ENCODE results near the gene CCDC146.
"Not testable (repeated sequence)": the region's sequence is repeated elsewhere in the genome, so short reads cannot be mapped to it uniquely, and the experiment has no call there.

The CCDC146 gene

DNA sequence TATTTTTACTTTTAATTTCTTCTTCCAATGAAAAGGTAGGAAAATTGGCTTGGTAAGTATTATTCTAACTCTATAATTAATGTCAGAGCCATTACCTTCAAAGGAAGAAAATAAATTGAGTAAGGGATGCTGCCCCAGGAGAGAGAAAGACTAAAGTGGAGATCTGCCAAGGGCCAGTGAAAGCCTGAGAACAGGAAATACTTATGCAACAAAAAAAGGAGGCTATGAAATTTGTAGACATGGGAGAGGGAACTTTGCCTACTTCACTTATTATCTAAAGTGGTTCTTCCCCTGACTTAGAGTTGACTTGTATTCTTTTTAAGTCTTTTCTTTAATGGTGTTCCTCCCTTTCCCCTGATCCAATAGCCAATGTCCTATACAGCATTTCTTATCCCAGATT is 29.8 kb downstream of the CCDC146 start:
- not testable (repeated sequence) for DNase-seq

DNA sequence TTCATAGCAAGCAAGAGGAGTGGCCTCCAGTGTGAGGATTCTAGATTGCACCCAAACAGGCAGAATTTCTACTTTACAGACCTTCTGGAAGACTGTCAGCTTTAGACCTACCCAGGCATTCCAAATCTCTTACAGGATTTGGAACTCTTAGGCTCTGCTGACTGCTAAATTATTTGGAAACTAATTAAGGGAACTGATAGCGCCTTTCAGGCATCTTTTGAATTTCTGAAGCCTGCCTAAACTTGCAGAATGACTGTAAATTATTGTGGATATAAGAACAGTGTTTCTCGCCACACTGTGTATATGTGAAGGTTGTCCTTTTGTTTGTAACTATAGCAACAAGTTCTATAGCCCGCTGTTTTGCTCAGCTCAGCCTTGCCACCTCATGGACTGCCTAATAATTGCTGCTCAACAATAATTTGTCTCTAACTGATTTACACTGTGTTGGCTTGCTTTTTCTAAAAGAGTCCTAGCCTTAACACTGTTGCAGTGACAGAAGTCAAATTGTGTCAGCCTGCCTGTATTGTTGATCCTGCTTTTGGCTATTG is 32.6 kb downstream of the CCDC146 start:
- DNase-seq = not testable (repeated sequence)

DNA sequence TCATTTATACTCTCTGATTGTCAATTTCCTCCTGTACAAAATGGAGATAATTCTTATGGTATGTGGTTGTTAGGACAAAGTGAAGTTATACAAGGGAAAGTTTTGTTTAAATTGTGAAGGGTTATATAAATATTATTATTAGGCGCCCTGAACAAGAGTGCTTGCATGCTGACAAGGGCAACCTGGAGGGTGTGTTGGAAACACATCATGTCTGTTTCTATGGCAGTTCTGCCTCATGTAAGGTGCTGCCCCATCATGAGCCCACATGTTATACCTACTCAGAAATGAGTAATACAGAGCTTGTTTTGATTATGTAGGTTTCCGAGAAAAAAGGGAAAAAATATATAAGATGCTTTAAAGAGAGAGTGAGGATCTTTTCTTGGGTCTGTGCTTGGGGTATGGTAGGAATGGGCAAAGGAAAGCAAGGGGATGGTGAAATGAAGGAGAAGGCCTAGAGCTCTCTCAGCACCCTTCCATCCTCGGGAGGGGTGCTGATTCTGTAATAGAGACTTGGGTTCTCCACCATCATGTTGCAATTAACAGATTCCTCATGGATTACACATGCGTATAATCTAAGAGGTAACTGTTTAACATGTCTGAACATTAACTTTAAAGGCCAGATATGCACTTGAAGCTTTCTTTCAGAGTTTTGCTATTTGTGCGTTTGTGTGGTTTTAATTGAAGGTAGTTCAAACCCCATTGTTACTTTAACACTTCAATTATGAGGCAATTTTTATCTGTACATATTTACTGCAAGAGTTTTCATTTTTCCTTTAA is 33.4 kb downstream of the CCDC146 start:
- DNase-seq = not testable (repeated sequence)

DNA sequence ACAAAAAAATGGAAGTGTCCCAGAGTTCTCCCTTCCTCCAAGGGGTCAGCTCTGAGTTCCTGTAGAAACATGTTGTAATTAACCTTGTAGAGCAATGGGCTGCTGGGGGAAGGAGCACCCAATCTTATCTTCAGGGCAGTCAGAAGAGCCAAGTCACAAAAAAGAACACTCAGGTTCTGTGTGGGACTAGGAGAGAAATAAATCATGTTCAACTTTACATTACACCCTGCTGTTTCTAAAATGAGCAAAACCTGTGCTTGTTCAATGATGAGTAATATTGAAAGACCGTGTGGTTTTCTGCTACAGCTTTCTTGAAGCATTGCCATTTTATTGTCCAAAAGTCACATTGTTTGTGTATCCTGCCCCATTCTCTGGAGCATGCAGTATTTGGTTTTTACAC is 34.6 kb downstream of the CCDC146 start:
- not testable (repeated sequence) for DNase-seq

DNA sequence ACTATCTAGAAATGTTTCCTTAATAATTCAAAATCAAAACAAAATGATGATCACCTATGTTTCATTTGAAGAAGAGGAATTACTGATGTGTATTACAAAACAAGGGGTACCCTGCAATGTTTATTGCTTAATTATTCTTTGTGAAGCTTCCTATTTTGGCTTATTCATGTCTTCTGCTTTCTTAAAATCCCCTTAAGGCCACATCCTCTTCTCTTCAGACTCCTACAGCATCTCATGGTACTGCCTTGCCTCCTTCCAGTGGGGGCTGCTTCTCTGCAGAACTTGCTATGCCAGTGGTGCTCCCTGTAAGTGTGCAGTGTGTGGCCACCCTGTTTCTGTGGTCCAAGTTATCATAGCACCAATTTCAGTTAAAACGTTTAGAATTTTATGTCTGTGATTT is 35.0 kb downstream of the CCDC146 start:
- no peak for DNase-seq

DNA sequence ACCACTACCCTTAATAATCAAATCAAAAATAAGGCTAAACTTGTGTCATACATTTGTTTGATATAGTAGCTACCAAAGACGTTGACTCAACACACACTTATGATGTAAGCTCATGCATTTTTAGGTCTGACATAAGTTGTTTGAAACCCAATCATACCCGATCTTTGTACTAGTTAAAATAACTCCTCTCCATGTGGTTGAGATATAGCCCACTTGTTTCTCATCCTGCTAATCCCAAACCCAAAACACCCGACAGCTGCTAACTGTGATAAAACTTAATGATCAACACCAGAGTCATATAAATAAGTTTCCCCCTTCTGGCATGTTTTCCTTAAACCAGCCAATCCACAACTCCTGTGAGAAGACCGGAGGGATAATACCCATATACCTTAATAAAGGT is 48.7 kb downstream of the CCDC146 start:
- not testable (repeated sequence) for DNase-seq

DNA sequence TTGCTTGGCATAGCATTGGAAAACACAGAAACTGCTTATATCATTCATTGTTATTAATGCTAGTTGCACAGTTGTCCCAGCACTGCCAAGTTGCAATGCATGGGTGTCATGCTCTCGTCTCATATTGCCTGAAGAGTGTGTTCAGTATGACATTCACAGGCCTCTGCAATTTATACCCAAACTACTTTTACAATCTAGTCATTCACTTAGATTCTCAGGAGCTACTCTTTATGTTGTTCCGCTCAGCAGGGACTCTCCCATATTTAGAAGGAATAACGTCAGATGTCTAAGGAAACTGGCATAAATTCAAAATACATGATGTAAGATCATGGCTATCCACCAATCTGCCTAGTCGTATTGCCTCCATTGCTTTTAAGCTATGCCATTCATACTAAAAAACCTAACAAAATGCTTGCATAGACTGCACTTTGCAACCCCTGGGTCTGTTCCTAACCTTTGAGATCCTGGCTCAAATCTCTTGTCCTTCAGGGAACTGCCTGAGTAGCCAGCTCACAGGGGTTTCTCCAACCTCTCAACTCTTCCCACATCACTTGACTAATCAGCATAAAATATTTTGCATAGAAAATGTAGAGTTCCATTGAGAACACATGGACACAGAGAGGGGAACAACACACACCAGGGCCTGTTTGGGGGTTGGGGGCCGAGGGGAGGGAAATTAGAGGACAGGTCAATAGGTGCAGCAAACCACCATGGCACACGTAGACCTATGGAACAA is 50.2 kb downstream of the CCDC146 start:
- not testable (repeated sequence) for DNase-seq

DNA sequence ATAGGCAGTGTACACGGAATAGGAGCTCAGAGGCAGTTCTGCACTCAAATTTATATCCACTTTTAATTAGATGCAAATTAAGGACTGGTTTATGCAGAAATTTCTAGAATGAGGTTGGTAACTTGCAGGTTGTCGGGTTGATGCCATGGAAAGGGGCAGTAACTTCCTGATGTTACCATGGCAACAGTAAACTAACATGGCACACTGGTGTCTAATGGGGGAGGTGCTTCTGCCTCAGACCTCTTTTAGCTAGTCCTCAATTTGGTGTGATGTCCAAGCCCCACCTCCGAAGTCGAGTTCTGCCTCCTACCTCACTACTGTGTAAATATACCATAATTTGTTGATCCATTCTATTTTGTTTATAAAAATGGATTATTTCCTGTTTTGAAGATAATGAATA is 52.0 kb downstream of the CCDC146 start:
- DNase-seq = not testable (repeated sequence)

DNA sequence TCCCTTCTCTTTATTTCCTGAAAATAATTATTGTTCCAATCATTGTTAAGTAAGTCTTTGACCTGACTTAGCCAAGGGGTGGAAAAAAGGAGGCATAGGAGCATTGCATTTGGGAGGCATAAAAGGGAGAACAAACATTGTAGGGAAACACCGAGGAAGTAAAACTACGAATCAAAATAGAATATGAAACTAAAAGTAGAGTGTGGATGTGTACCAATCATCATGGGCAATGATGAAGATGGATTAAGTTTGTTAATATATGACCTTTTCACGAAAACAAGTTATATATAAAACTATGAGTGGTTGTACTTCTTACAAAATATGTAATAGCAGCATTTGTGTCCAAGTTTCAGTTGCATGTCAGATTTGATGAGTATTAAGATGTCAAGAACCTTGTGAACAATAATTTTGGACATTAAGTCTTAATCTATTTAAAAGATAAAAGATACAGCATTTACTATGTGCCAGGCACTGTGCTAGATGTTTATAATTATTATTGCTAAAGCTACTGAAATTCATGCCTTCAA is 52.9 kb downstream of the CCDC146 start:
- DNase-seq = not testable (repeated sequence)

DNA sequence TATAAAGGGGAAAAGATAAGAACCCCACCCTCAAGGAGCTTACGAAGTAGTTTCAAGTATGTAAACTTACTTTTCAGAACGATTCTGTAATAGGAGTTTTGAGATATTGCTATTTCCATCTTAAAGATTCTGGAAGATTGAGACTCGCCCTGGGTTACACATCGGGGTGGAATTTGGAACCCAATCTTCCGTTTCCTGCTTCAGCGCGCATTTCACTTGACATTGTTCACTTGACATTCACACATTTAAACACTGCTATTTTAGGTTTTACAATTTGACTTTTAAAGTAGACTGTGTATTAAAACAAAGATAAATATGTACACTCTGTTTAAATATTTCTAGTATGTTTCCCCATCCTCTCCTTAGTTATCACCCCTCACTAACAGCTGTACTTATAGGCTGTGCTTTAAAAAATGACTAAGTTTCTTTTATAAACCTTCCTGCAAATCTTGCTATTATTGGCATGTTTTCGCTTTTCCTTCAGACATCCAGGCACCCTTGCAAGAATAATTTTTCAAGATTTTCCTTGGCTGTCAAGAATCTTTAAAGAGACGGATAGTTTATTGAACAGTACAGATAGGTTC is 55.0 kb downstream of the CCDC146 start:
- not testable (repeated sequence) for DNase-seq

DNA sequence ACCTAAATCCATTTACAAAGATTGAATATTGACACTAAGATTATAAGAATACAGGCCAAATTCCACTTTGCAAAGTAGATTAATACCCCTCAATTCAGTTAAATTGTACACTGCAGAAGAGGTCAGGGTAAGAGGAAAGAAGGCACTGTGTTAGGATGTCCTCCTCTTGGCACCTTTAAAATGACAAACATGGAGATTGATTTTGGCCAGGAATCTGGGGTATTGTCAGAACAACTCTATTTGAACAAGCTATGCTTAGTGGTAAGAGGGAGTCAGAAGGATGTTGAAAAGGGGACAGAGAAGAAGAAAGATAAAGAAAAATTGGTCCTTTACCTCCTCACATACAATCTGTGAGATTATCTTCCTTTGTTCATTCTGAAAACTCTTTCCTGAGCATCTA is 55.6 kb downstream of the CCDC146 start:
- not testable (repeated sequence) for DNase-seq

DNA sequence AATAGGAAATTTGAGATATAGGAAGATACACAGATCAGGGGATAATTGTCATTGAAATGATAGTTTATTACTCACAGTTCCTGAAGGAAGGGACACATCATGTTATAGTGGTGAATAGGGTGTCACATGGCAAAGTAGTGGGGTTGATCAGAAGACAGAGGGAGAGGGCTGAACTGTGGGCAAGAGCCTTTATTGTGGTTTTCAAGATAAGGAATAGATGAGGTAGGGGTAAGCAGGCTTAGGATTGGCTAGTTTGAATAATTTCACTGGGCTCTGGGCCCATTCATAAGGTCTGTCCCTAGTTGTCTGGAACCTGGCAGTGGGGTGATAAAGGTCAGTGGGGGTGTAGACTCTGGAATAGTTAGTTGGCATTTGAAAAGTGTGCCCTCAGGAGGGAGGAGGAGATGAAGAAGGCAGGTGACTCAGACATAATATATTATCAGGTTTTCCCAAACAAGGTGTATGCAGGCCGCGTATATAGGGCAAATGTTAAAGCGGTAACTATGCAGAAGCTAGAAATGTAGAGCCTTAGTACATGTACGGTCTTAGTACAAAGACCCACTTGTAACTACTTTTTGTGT is 58.7 kb downstream of the CCDC146 start:
- no peak for DNase-seq

DNA sequence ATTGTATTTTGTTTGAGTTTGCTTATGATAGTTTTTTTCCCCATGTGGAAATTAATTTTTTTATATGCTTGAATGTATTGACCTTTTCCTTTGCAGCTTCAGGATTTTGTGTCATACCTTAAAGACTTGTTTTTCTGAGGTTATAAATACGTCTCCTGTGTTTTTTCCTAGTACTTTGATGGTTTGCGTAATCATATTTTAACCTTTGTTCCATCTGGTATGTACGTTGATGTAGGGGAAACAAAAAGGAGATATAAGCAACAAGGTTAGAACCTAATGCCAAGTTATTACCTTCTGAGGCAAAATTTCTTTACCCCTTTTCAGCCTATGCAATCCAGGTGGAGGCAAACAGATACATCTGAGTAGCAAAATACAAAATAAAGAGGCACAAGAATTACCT is 59.3 kb downstream of the CCDC146 start:
- DNase-seq = no peak

DNA sequence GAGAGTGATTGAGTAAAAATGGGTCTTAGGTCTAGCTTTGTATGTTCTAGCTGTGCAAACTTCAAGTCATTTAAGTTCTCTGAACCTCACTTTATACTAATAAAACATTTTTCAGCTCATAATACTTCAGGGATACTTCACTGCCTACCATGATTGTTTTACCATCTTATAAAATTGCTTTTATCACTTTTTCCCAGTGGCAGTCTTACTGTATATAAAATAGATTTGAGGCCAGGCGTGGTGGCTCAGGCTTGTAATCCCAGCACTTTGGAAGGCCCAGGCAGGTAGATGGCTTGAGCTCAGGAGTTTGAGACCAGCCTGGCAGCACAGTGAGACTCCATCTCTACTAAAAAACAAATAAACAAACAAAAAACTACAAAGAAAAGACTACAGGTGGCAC is 59.8 kb downstream of the CCDC146 start:
- no peak for DNase-seq

DNA sequence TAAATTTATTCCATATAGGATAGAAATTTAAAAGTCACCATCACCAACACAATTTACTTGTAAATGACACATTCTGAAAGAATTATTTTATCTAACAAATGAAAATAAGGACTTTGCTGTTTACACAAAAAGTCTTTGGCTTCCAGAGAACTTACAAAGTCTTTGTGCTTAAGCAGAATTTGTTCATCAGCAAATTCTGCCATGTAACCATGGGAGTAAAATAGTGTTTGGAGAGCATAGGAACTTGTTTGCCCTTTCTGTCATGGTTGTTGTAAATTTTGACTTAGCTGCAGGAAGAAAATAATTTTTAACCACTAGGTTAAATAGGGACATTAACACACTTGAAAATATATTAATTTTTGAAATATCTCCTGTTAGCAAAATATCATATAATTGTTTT is 62.0 kb downstream of the CCDC146 start:
- no peak for DNase-seq

DNA sequence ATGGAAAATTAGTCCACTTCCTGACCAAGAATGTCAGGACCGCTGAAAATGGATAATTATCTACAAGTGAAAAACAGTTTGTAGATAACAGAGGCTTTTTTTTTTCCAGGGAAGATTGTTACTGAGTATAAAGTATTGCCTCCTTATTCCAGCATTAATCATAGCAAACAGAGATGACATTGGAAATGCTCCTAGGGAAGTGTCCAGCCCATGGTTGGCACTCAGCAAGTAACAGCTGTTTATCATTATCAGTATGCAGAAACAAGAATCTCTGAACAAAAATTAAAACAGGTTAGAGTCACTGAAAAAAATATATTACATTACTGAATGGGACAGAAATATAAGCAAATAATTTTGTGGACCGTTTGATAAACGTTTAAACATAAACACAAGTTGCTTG is 62.6 kb downstream of the CCDC146 start:
- DNase-seq = no peak

DNA sequence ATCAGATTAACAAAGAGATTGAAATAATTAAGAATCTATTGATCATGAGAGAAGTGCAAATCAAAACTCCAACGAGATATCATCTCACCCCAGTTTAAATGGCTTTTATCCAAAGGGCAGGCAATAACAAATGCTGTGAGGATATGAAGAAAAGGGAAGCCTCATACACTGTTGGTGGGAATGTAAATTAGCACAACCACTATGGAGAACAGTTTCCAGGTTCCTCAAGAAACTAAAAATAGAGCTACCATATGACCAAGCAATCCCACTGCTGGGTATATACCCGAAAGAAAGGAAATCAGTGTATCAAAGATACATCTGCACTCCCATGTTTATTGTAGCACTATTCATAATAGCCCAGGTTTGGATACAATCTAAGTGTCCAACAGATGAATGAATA is 63.5 kb downstream of the CCDC146 start:
- no peak for DNase-seq

DNA sequence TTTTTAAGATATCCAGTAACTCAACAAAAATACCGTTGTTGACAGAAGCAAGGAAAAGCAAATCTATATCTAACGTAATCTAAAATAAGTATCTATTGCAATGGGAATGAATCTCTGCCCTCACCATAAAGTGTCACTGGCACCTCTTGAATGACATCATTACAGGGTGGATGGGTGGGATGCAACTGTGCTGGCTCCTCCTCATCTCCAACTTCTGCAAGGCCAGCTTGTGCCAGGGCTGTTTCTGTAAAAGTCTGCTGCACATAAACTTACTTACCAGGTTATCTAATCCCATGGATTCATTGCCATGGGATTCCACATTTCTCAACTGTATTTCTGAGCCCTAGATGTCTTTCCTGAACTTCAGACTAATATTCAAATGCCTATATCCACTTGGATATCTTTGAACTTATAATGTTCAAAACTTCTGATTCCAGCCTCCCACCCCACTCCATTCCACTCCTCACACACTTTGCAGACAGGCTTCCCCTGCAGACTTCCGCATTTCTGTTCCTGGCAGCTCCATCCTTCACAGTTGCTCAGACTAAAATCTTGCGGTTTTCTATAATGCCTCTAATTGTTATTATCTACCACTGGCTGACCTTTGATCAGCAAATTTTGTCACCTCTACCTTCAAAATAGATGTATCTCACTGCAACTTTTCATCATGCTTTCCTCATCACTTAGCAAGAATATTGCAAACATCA is 66.5 kb downstream of the CCDC146 start:
- DNase-seq = no peak

DNA sequence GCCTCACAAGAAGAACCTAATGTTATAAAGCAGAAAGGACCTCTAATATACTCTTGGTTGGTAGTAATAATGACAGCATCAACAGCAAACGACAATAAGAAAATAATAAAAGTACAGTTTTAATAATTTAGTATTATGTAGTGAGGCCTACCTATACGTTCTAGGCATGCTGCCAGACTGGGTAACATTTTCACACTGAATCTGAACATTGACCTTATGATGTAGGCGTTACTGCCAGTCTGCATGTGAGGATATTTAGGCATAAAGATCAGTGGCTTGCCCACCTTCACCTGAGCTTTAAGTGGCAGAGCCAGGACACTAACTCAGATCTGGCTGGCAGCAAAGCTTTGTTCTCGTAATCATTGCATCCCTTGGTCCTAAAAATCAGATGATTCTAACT is 74.7 kb downstream of the CCDC146 start:
- DNase-seq = no peak

DNA sequence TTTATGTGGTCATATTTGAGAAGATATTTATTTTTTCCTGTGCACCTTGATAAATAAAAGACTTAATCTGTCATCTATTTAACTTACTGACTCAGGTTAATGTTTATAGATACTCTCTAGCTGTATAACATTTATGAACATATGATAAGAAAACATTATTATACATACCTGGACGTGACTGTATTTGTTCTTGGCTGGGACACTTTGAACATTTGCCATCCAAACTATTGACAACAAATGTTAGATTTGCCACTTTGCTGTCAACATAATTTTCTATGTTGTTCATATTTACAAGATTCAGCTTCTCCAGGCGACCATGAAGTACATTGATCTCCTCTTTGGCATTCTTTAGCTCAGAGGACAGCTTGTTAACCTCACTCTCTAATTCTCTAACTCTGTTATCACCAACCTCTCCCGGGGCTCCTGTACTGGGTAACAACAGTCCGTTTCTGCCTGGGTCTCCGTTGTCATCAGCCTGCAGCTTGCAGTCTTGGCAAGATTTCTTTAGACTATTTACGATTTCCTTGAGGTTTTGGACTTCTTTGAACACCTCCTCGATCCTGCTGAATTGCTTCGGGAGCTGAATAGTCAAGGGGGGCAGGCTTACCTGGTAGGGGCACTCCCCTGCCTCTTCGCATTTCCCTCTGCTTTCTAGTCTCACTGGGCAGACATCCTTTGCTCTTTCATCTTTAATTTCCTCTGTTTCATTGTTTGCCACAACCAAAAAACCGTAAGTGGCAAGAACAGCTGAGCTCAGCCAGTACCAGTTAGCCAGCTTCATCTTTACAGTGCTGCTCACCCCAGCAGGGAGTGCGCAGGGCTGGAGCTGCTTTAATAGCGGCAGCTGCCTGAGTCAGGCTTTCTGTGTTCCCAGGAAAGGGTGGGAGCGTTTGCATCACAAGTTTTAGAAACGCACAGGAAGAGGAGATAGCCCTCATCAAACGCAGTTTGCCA is 76.9 kb downstream of the CCDC146 start, which contains the start of gene FGL2:
FGL2 (minus strand) TSS at position 807 of the 954 bp plus-strand sequence; CDS start at position 781, 26 bp downstream.
- DNase-seq = no peak

DNA sequence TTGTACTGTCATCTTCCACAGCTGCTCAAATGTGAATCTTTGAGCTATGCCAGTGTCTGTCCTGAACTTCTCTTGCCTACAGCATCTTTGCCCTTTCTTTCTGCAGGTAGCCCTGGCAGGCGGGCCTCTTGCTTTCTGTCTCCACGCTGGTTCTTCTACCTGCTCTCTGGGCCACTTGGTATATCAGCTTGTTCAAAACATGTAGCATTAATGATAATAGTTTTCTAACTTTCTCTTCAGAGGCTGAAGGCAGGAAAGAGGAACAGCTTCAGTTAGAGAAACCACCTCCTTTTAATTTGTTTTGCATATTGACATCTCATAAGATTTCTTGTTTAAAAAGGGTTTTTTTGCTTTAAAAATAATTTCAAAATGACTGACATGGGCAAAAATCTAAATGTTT is 78.1 kb downstream of the CCDC146 start:
- DNase-seq = no peak
